NCI-H1417 treated with DMSO at 0.1 percent for 48 hours (cell line): Measurements from ENCODE around the gene ZNF280C.
"Not testable (repeated sequence)": the region's sequence is repeated elsewhere in the genome, so short reads cannot be mapped to it uniquely, and the experiment has no call there.

Source experiments
- DNase-seq: peaks from one replicate; lab custom pipeline; 2025; lab: John Stamatoyannopoulos, UW

The ZNF280C gene

GRCh38 chrX:130268449-130269170 is at the start of gene ZNF280C:
Gene ZNF280C (minus strand): TSS chrX:130268899. CDS start chrX:130260449, 8,450 bp downstream.
- DNase-seq = peak; percentile 93

- DNase-seq = no peak
These were observed 36.1 kb upstream of the ZNF280C start for GRCh38 chrX:130304587-130305368.

DNA sequence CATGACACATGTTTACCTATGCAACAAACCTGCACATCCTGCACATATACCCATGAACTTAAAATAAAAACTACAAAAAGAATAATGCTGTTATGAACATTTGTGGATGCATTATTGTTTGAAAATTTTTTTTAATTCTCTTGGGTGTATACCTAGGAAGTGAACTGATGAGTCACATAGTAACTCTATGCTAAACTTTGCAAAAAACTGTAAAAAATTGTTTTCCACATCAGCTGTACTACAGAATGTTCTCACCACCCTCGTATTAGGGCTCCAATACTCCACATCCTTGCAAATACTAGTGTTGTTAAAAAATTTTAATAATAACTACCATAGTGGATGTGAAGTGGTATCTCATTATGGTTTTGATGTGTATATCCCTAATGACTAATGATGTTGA is 33.3 kb upstream of the ZNF280C start:
- DNase-seq = no peak

DNA sequence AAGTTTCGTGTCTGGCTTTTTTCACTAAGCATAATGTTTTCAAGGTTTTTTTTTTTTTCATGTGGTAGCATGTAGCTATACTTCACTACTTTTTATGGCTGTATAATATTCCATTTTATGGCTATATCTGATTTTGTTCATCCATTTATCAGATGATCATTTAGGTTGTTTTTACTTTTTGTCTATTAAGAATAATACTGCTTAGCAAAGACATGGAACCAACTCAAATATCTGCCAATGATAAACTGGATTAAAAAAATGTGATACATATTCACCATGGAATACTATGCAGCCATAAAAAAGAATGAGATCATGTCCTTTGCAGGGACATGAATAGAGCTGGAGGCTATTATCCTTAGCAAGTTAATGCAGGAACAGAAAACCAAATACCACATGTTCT is 32.7 kb upstream of the ZNF280C start:
- no peak for DNase-seq

GRCh38 chrX:130300010-130300282 is 31.2 kb upstream of the ZNF280C start:
- DNase-seq = no peak

- DNase-seq = peak; percentile 34
These were observed 30.7 kb upstream of the ZNF280C start for GRCh38 chrX:130299279-130300009.

DNA sequence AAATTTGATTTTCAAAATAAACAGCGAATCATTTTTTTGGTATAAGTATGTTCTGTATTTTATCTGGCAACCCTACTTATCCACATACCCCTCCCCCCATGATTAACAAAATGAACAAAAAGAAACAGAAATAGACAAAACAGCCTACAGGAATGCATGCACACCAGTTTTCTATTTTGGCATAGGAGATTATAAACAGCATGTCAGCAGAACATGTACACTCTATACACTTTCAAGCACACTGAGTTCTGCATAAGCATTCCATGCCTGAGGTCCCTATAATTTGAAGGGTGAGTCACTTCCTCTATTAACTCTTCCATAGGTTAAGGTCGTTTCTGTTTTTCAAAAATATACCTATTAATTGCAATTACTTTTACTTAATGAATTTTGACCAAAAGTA is 28.0 kb upstream of the ZNF280C start:
- DNase-seq = no peak

GRCh38 chrX:130296297-130296678 is 27.6 kb upstream of the ZNF280C start:
- DNase-seq = no peak

DNA sequence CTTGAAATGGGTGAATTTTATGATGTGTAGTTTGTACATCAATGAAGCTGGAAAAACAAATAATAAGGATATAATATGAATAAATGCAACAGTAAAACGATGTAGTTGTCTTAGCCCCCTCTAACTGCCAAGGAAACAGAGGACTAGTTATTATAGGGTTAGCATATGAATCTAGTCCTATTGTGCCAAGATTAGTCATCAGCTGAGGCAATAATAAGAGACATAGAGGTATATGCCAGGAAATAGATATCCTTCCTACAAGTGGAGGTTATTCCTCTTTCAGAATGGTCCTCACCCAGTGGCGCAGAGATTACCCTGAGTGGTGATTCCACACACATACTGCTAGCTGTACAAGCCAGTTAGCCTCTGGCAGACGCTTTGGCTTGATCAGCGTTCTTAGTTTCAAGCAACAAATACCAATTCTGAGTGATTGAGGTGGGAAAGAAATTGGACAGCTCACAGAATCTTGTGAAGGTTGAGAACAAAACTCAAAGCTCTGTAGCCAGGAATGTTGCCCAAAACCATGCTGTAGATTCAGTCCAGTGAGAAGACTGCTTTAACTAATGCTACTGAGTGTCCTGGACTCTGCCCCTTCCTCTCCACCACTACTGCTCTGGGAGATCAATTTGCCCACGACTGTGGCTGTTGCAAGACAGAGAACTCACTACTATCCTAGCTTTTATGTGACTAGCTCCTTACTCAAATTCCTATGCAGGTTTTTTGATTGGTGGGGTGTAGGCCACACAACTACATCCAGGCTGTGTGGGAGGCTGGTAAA is 27.0 kb upstream of the ZNF280C start:
- DNase-seq = no peak

- no peak for DNase-seq
These were observed 18.5 kb upstream of the ZNF280C start for GRCh38 chrX:130287071-130287770.

GRCh38 chrX:130285710-130286109 is 17.0 kb upstream of the ZNF280C start:
- no peak for DNase-seq

GRCh38 chrX:130285069-130285620 is 16.4 kb upstream of the ZNF280C start:
- no peak for DNase-seq

- no peak for DNase-seq
These were observed 13.5 kb upstream of the ZNF280C start for GRCh38 chrX:130282151-130282550.

- DNase-seq = no peak
These were observed 12.2 kb upstream of the ZNF280C start for GRCh38 chrX:130280901-130281300.

DNA sequence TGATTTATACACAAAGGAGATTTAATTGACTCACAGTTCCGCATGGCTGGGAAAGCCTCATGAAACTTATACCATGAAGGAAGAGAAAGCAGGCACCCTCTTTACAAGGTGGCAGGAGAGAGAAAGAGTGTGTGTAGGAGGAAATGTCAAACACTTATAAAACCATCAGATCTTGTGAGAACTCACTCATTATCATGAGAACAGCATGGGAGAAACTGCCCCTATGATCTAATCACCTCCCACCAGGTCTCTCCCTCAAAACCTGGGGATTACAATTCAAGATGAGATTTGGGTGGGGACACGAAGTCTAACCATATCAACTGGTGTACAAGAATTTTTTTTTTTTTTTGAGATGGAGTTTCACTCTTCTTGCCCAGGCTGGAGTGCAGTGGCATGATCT is 3.6 kb upstream of the ZNF280C start:
- not testable (repeated sequence) for DNase-seq

- not testable (repeated sequence) for DNase-seq
These were observed 692 bp upstream of the ZNF280C start for GRCh38 chrX:130269391-130269790.

DNA sequence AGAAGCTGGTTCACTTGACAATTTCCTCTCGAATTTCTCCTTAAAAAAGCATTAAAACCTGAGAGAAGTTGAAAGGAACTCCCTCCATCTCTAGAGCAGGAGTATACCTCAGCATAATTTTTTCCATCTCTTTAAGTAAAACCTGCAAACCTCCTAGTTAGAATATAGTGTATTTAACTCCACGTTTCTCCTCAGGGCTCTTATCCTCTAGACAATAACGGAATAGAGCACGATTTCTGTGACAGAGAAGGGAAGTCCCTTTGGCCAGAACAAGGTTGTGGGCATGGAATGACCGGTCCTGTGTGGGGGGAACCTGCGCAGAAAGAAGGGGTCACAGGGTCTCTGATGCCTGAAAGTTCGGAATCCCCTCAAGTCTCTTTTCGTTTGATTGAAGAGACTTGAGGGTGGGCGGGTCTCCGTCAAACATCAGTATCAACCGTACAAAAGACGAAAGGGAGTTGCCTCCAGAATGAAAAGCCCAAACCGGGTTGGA is 697 bp downstream of the ZNF280C start:
- no peak for DNase-seq

DNA sequence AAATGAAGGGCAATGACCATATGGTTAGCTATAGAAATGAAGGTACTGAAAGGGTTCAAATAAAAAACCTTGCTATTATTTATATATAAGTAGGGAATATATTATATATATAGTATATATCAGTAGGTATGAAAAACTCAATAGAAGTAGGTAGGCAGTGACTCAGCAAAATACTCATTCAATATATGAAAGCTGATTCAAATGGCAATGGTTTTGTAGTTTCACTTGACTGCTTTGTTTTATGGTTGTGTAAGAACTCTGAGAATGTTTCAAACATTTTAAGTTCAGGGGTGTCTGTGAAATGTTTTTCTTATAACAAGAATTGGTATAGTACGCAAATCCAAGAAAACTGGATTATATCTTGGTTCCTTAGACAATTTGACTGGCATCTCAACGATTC is 4.1 kb downstream of the ZNF280C start:
- no peak for DNase-seq

DNA sequence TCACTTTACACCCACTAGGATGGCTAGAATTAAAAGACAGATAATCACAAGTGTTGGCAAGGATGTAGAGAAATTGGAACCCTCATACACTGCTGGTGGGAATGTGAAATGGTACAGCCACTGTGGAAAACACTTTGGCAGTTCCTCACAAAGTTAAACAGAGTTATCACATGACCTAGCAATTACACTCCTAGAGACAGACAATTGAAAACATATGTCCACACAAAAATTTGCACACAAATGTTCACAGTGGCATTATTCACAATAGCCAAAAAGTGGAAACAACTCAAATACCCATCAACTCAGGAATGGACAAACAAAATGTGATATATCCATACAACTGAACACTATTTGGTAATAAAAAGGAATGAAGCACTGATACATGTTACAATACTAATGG is 5.7 kb downstream of the ZNF280C start:
- no peak for DNase-seq

GRCh38 chrX:130262231-130262630 is 6.5 kb downstream of the ZNF280C start:
- DNase-seq = no peak

- no peak for DNase-seq
These were observed 7.3 kb downstream of the ZNF280C start for GRCh38 chrX:130261296-130261893.
